Heart left ventricle (tissue), 16 donors: ENCODE data around the gene RAB27B. TPM values are rescaled to one million over a fixed set of nuclear protein-coding genes. Genes with fewer than 3 reads are reported as not detected.

Experiments used
- ATAC-seq, 4 donors: fragments of 200-7000 bp; cut with Tn5 transposase; one replicate each; pipeline ENCODE4 v1.9.1; 2020 to 2022; ENCODE audit warnings: moderate library complexity in 4 of 4, mild to moderate bottlenecking in 3 of 4, moderate number of reproducible peaks in 1 of 4
- DNase-seq, 5 donors: peaks; one replicate each; pipeline ENCODE4 v3.0.0-alpha.2; 2020
- H3K27ac ChIP-seq, 12 donors: fragments of 200-600 bp; sonication (generic) in 4 of 12; one replicate each; pipeline versions ENCODE4 v1.5.0 to v1.8.0; 2016 to 2022; ENCODE audit warnings: mild to moderate bottlenecking in 2 of 12
- H3K27me3 ChIP-seq, 9 donors: fragments of 200-600 bp; sonication (generic) in 2 of 9; one replicate each; pipeline versions ENCODE4 v1.5.1 to v1.8.0; 2016 to 2022; ENCODE audit warnings: mild to moderate bottlenecking in 3 of 9
- H3K36me3 ChIP-seq, 9 donors: fragments of 200-600 bp; sonication (generic) in 2 of 9; one replicate each; pipeline versions ENCODE4 v1.5.0 to v1.8.0; 2018 to 2022; ENCODE audit warnings: mild to moderate bottlenecking in 2 of 9
- H3K4me1 ChIP-seq, 12 donors: fragments of 200-600 bp; sonication (generic) in 4 of 12; one replicate each; pipeline versions ENCODE4 v1.5.0 to v1.8.0; 2016 to 2022; ENCODE audit warnings: mild to moderate bottlenecking in 3 of 12
- H3K4me3 ChIP-seq, 12 donors: fragments of 200-600 bp; sonication (generic) in 4 of 12; one replicate each; pipeline versions ENCODE4 v1.5.0 to v1.8.0; 2017 to 2022; ENCODE audit warnings: mild to moderate bottlenecking in 9 of 12, moderate library complexity in 4 of 12
- H3K9me3 ChIP-seq, 12 donors: fragments of 200-600 bp; sonication (generic) in 4 of 12; one replicate each; pipeline versions ENCODE4 v1.5.0 to v1.8.0; 2016 to 2022; ENCODE audit warnings: mild to moderate bottlenecking in 1 of 12
- CTCF ChIP-seq, 12 donors: fragments of 200-600 bp; sonication (generic) in 4 of 12; IDR thresholded peaks; one replicate each; pipeline versions ENCODE4 v1.5.0 to v1.8.0; 2018 to 2022; ENCODE audit warnings: antibody characterized with exemption in 12 of 12, mild to moderate bottlenecking in 5 of 12
- POLR2A ChIP-seq, 2 donors: fragments of 450-650 bp; IDR thresholded peaks; one replicate each; pipeline ENCODE4 v1.6.1; 2017; ENCODE audit warnings: antibody characterized with exemption in 2 of 2, mild to moderate bottlenecking in 2 of 2, moderate library complexity in 2 of 2
- WGBS, 4 donors: extraction: QIAGEN DNeasy Blood & Tissue Kit in 2 of 4; methylation state at CpG; one replicate each; pipeline versions ENCODE4 v1.1.5 to v1.1.7; 2013 to 2018; 5-methylcytosine and 5-hydroxymethylcytosine counted together
- intact Hi-C, 10 donors: fragments of 100-400 bp; cut with DNase I; formaldehyde crosslinking; loops; one replicate each; pipeline versions ENCODE4 v1.11.1 to v1.14.2; 2022
- polyA plus RNA-seq, 2 donors: library from polyadenylated mRNA; stranded (reverse); fragments of 200-250 nt; gene quantifications; one replicate each; pipeline ENCODE4 v1.2.3, GENCODE V29; 2013
- total RNA-seq, 9 donors: library from RNA; depleted of rRNA in 2 of 9; stranded (reverse); fragments of >200 nt in 2 of 9; fragmentation: NEBNext Ultra II Directional in 3 of 9; extraction: Animal tissue kit (Norgen Biotek cat#: 25700) in 3 of 9; gene quantifications; one replicate each; pipeline versions ENCODE4 v1.1.0 to v1.2.4, GENCODE V29; 2016 to 2023
- donor health status: ischemic (EF 13 %, LVEDD 7.1; RV severe dilation, severe dysfunction).
- donor health status: healthy with polysubstance abuse.
- donor health status: DM: no; HTN: yes; CAD: no.
- donor health status: DM: no; HTN: no; CAD: no.
- donor health status: ischemic (EF 25% LVEDD 6.9; RV normal size, moderate dysfunction).
- donor health status: ischemic (EF 25% LVEDD 5.7; RV mildly dilated, moderate dysfunction).
- donor health status: healthy.
- donor health status: DM: yes; HTN: yes; CAD: no.
- donor health status: ischemic (EF 35%, LVEDD 5.7; RV mildly dilated, moderate dysfunction).
- donor health status: nonischemic (EF 11% LVEDD 7.7; RV severe dilation, severe dysfunction).
- donor health status: DM: yes; HTN: yes; CAD: no.
- donor health status: PGD.
- donor health status: ischemic (EF 29% LVEDD 5.4; RV normal size, mild dysfunction).
- donor health status: nonischemic (EF 23%, LVEDD 6.1; RV moderate dilation, normal function).

The RAB27B gene
- total and polyA plus RNA-seq, 11 donors, result 0.03 to 1.5 (median 0.13) TPM; not detected in 2

- H3K27me3 ChIP-seq, result no peaks in the 10 kb centered on the region
- peaks cover 0 to 21% (median 16%) of the 10 kb centered on the region in 12 donors for H3K4me1 ChIP-seq
- no peak overlapping the region for H3K4me3 ChIP-seq
- WGBS, 4 donors, result 64 to 87% (median 75%) methylated on average over 4 of the region's 4 CpGs
- TF ChIP-seq CTCF (IDR thresholded peaks at IDR 0.05), result no peak
- no peak for TF ChIP-seq POLR2A (IDR thresholded peaks at IDR 0.05)
- H3K27ac ChIP-seq, result no peak overlapping the region
- H3K36me3 ChIP-seq, result peaks cover 0 to 21% (median under 1%) of the 10 kb centered on the region in 9 donors
- intact Hi-C loops, result no loop called here
- no peaks in the 10 kb centered on the region for H3K9me3 ChIP-seq
- no peak for DNase-seq
- ATAC-seq, result no peak
These were observed 113.9 kb downstream of the RAB27B start for GRCh38 chr18:54942144-54942543.

- Histone ChIP-seq H3K4me3 (no peak overlapping the region), H3K9me3 (no peaks in the 10 kb centered on the region), H3K36me3 (peaks cover 0 to 17% (median 0%) of the 10 kb centered on the region in 9 donors), H3K27ac (no peak overlapping the region), H3K4me1 (peaks cover 0 to 25% (median 17%) of the 10 kb centered on the region in 12 donors), H3K27me3 (no peaks in the 10 kb centered on the region)
- TF ChIP-seq CTCF (IDR thresholded peaks at IDR 0.05) (no peak), POLR2A (IDR thresholded peaks at IDR 0.05) (no peak)
- intact Hi-C loops, result no loop called here
- no peak for ATAC-seq
- WGBS, 4 donors, result 87 to 91% (median 89%) methylated on average over 3 of the region's 3 CpGs
- no peak for DNase-seq
These were observed 114.3 kb downstream of the RAB27B start for GRCh38 chr18:54942569-54942968.

Other genes with a start within 250 kb of the RAB27B start
- gene DYNAP, start 237.2 kb upstream of the RAB27B start, total RNA-seq, result not detected
- not detected for gene DYNAP, start 237.2 kb upstream of the RAB27B start, polyA plus RNA-seq
- gene CCDC68, start 131.0 kb downstream of the RAB27B start, total RNA-seq, result 10 to 100 TPM in 1 of 9 donors, 1 to 10 TPM in 8; 2.0 to 11.6 (median 4.2) TPM
- 1 to 10 TPM; 4.0 to 5.9 TPM for gene CCDC68, start 131.0 kb downstream of the RAB27B start, polyA plus RNA-seq